ENCODE measurements around the gene CCDC18.

Gene CCDC18

GRCh38 chr1:93313026-93313425 is 132.5 kb downstream of the CCDC18 start:
- TF ChIP-seq, protein P1, sequence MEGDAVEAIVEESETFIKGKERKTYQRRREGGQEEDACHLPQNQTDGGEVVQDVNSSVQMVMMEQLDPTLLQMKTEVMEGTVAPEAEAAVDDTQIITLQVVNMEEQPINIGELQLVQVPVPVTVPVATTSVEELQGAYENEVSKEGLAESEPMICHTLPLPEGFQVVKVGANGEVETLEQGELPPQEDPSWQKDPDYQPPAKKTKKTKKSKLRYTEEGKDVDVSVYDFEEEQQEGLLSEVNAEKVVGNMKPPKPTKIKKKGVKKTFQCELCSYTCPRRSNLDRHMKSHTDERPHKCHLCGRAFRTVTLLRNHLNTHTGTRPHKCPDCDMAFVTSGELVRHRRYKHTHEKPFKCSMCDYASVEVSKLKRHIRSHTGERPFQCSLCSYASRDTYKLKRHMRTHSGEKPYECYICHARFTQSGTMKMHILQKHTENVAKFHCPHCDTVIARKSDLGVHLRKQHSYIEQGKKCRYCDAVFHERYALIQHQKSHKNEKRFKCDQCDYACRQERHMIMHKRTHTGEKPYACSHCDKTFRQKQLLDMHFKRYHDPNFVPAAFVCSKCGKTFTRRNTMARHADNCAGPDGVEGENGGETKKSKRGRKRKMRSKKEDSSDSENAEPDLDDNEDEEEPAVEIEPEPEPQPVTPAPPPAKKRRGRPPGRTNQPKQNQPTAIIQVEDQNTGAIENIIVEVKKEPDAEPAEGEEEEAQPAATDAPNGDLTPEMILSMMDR (IDR thresholded peaks at IDR 0.05; ENCODE audit: borderline replicate concordance, insufficient read depth, low read depth, low read length) = no peak
- H3K4me3 ChIP-seq (ENCODE audit: low read depth, low read length) = no peak overlapping the region

DNA sequence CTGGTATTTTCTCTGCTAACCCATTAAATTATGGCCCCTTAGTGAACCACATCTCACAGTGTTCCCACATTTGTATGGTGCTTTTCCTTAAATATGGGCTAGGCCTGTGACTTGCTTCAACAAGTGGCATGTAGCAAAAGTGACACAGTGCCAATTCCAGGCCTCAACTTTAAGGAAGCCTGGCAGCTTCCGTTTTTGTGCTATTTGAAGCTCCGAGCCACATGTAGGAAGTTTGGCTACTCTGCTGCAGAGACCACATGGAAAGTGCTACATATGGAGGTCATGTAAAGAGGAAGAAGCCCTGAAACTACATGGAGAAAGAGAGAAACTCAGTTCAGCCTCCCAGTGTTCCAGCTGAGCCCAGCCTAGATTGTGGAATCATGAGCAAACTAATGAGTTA is 136.7 kb downstream of the CCDC18 start:
- TF ChIP-seq, protein P1 (IDR thresholded peaks at IDR 0.05; ENCODE audit: borderline replicate concordance, insufficient read depth, low read depth, low read length) = no peak
- no peak overlapping the region for H3K4me3 ChIP-seq (ENCODE audit: low read depth, low read length)

DNA sequence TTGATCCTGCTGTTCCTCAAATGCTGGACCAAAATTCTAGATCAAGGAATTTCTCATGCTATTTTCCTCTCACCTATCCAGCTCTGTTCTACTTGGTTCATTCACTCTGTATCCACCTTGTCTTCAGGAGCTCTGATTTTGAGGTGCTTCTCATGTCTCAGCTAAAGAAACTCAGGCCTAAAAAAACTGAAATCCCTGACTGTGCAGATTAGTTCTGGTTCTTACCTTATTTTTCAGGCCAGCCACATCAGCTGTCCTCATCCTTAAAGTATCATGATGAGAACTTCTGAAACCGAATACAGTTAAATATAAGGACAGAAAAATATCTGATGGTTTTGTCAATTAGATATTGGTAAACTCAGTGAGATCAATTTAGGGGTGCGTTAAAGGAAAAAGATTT is 137.4 kb downstream of the CCDC18 start:
- no peak overlapping the region for H3K4me3 ChIP-seq (ENCODE audit: low read depth, low read length)
- TF ChIP-seq, protein P1 (IDR thresholded peaks at IDR 0.05; ENCODE audit: borderline replicate concordance, insufficient read depth, low read depth, low read length) = no peak

GRCh38 chr1:93321720-93322119 is 141.2 kb downstream of the CCDC18 start:
- TF ChIP-seq, protein P1 (IDR thresholded peaks at IDR 0.05; ENCODE audit: borderline replicate concordance, insufficient read depth, low read depth, low read length) = no peak
- H3K4me3 ChIP-seq (ENCODE audit: low read depth, low read length) = no peak overlapping the region

DNA sequence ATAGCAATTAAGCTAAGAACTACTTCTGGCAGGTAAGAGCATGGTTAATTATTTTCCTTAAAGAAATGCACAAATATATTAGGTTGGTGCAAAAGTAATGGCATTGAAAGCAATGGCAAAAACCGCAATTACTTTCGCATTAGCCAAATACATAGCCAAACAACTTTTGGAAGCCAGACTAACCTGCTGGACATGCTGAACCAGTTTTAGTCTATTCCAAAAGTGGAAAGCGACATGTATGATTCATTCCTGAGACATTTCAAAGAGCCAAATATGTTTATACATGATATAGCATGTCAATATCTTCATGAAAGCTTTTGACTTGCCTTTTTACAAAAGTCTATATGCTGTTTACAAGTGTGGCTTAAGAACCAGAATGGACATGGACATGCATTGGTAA is 141.8 kb downstream of the CCDC18 start:
- no peak overlapping the region for H3K4me3 ChIP-seq (ENCODE audit: low read depth, low read length)
- TF ChIP-seq, protein P1 (IDR thresholded peaks at IDR 0.05; ENCODE audit: borderline replicate concordance, insufficient read depth, low read depth, low read length) = no peak

DNA sequence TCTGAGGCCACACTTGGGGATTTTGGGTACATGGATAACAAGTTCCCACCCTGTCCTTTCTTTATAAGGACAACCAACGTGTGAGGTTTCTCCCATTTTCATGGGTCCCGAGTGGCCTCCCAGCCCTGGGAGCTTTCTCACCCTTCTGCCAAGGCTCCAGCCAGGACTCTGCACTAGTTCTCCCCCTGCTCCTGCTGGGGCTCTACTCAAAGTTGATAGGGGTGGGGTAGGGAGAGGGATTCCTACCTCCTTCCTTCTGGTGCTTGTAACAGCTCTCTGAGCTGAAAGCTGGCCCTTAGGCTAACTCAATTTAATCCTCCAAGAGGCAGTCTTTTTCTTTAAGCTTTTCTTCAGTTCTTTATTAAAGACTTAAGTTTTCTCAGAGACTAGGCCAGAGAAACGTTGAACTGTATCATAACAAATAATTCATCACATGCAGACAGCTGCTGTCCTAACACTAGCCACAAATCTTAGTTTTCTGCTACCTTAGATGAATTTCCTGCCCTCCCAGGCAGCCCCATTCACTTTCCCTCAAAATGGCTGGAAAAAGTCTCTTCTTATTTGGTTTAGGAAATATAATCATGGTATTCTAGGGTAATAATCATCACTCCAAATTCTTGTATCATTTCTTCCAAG is 142.8 kb downstream of the CCDC18 start:
- no peak overlapping the region for H3K4me3 ChIP-seq (ENCODE audit: low read depth, low read length)
- TF ChIP-seq, protein P1 (IDR thresholded peaks at IDR 0.05; ENCODE audit: borderline replicate concordance, insufficient read depth, low read depth, low read length) = no peak

All from GM12875 (cell line).